Measurements from ENCODE around the gene ADAMTS4. TPM values are rescaled to one million over a fixed set of nuclear protein-coding genes. Genes with fewer than 3 reads are reported as not detected.

ADAMTS4 gene
- total and polyA plus RNA-seq, 2 donors (not counting 3 experiments of a cell fraction or from before 2014, with no cell fraction given): 2.5 to 13.6 TPM

DNA sequence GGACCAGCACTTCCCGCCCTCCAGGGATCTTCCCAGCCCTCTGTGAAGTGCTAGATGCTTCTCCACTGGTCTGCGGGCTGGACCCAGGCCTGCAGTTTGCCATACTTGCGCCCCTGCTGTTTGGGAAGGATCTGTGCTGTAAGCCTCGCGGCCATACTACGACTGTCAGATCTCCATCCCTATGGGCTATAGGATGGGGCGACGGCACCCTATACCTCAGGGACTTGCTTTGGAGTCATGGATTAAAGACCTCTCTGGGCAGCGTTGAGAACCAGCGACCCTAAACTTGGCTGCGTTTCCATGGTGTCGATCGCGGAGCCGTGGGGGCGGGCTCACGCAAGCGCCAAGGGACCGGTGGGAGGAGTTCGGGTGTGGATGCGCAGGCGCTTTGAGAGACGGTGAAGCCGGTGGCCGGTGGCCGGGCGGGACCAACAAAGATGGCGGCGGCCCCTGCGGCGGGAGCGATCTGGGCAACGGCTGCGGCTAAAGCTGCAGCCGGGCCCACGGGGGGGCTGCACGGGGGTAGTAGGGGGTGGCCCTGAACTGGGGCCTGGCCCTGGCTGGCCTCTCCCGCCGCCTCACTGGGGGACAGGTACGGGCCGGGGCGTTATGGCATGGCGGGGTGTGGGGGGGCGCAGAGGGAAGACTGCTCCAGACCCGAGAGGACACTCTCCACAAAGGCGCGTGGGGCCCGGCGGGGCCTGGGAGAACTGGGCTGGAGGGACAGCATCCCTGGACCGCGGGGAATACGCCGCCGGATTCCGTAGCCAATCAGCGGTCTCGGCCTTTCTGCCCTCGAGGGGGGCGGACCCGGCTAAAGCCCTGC is 39.6 kb downstream of the ADAMTS4 start, which contains the start of gene USP21:
TSS of gene USP21 (plus strand) at position 414 of the 826 bp plus-strand sequence. CDS start 1,141 bp downstream, outside the sequence.
- Histone ChIP-seq H3K27me3 (ENCODE audit: control insufficient read depth in 2 of 2, insufficient read depth in 2 of 2, low read length in 2 of 2) (no peaks in the 10 kb centered on the region), H3K4me2 (ENCODE audit: insufficient read depth, low read length) (peak within 1 kb of the TSS; percentile 61), H2AFZ (ENCODE audit: low read depth, low read length) (peak within 1 kb of the TSS; percentile 63), H4K20me1 (replicated peaks; ENCODE audit: control insufficient read depth, extremely low read depth, insufficient read depth, low read length) (no peaks in the 10 kb centered on the region), H3K36me3 (ENCODE audit: control insufficient read depth in 2 of 2, extremely low read depth in 1 of 2, insufficient read depth in 2 of 2, low read length in 2 of 2) (peaks cover 2 to 14% of the 10 kb centered on the region in 2 experiments), H3K27ac (ENCODE audit: insufficient read depth, low read depth, low read length) (peak within 1 kb of the TSS; percentile 26), H3K9me3 (replicated peaks; ENCODE audit: control insufficient read depth, insufficient read depth, low read length) (no peaks in the 10 kb centered on the region), H3K9me1 (replicated peaks; ENCODE audit: control insufficient read depth, extremely low read depth, insufficient read depth, low read length) (no peaks in the 10 kb centered on the region), H3K4me1 (ENCODE audit: control insufficient read depth, extremely low read depth, insufficient read depth, low read length) (peaks cover 7% of the 10 kb centered on the region), H3K4me3 (replicated peaks in 1 of 3; ENCODE audit: insufficient read depth in 1 of 3, low read depth in 1 of 3, low read length in 3 of 3) (peak within 1 kb of the TSS; percentile 51 to 76 (median 65)), H3K79me2 (ENCODE audit: control insufficient read depth, insufficient read depth, low read length) (peaks cover 7% of the 10 kb centered on the region), H3K9ac (replicated peaks; ENCODE audit: extremely low read depth, insufficient read depth, low read length) (peak within 1 kb of the TSS; percentile 68)
- intact Hi-C loops (cut with micrococcal nuclease): loop anchor here (2.0 kb wide), 1 partner anchor 40 kb away; the partner anchor contains the start of genes NIT1 and PFDN2
- CTCF ChIA-PET: interaction anchor here (0.7 kb wide), 1 partner anchor 223 kb away, joined by 3 read pairs; no protein-coding TSS in a partner anchor
- DNase-seq (ENCODE audit: low read depth, low spot score) (peak; percentile 91), FAIRE-seq (peak; percentile 96)
- POLR2A ChIA-PET: interaction anchor here (0.7 kb wide), 1 partner anchor 138 kb away, joined by 4 read pairs; the partner anchor contains the start of gene F11R
- no TSS peak for BruUV-seq (replicated peaks)
- TF ChIP-seq POLR2AphosphoS5 (IDR thresholded peaks at IDR 0.05; ENCODE audit: insufficient read depth, low read depth, low read length): peak; percentile 91
- TF ChIP-seq, protein P1, sequence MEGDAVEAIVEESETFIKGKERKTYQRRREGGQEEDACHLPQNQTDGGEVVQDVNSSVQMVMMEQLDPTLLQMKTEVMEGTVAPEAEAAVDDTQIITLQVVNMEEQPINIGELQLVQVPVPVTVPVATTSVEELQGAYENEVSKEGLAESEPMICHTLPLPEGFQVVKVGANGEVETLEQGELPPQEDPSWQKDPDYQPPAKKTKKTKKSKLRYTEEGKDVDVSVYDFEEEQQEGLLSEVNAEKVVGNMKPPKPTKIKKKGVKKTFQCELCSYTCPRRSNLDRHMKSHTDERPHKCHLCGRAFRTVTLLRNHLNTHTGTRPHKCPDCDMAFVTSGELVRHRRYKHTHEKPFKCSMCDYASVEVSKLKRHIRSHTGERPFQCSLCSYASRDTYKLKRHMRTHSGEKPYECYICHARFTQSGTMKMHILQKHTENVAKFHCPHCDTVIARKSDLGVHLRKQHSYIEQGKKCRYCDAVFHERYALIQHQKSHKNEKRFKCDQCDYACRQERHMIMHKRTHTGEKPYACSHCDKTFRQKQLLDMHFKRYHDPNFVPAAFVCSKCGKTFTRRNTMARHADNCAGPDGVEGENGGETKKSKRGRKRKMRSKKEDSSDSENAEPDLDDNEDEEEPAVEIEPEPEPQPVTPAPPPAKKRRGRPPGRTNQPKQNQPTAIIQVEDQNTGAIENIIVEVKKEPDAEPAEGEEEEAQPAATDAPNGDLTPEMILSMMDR (IDR thresholded peaks at IDR 0.05; ENCODE audit: extremely low read depth in 1 of 2, insufficient read depth in 1 of 2, low read depth in 1 of 2, low read length in 2 of 2): peak in 1 of 2 donors; percentile 8
- no peak for TF ChIP-seq EZH2 (IDR thresholded peaks at IDR 0.05; ENCODE audit: borderline replicate concordance, low read depth, low read length, severe bottlenecking)
- peak; percentile 74 for TF ChIP-seq POLR2A (IDR thresholded peaks at IDR 0.05; ENCODE audit: low read depth, low read length)
- no peak for TF ChIP-seq MYC (IDR thresholded peaks at IDR 0.05; ENCODE audit: low read depth, low read length)
- dilution Hi-C loops (cut with MboI; ENCODE audit: extremely low pct_ligation_motif_present, low sequenced_read_pairs): no loop called here

All from endothelial cell of umbilical vein (primary cell).